Measurements from ENCODE around the gene PCBP3.
"Not testable (repeated sequence)": the region's sequence is repeated elsewhere in the genome, so short reads cannot be mapped to it uniquely, and the experiment has no call there.

Gene PCBP3

DNA sequence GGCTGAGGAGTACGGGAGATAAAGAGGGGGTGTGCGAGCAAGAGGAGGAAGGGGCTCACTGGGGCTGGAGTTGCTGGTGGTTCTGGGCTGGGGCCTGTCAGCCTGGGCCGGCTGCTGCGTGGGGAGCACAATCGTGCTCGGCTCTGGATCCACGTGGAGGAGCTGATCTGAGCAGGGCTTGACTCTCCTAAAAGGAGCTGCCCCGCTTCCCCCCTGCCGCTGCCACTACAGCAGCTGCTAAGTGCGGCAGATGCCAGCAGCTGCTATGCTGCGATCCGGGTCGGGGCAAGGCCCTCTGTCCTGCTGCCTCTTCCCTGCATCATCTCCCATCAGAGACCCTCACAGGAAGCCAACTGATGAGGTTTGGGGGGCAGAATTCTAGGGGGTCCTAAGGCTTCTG is 165.9 kb downstream of the PCBP3 start:
- no peak for DNase-seq (ENCODE audit: low spot score)

- DNase-seq (ENCODE audit: low spot score) = no peak
Observed at GRCh38 chr21:45811136-45811535, 167.6 kb downstream of the PCBP3 start.

DNA sequence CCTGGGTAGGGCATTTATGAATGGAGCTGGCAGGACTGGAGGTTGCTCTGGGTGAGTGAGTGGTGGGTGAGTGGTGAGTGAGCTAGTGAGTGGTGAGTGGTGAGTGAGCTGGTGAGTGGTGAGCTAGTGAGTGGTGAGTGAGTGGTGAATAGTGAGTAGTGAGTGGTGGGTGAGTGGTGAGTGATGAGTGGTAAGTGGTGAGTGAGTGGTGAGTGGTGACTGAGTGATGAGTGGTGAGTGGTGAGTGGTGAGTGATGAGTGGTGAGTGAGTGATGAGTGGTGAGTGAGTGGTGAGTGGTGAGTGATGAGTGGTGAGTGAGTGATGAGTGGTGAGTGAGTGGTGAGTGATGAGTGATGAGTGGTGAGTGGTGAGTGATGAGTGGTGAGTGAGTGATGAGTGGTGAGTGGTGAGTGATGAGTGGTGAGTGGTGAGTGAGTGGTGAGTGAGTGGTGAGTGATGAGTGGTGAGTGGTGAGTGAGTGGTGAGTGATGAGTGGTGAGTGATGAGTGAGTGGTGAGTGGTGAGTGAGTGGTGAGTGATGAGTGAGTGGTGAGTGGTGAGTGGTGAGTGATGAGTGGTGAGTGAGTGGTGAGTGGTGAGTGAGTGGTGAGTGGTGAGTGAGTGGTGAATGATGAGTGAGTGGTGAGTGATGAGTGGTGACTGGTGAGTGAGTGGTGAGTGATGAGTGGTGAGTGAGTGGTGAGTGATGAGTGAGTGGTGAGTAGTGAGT is 170.8 kb downstream of the PCBP3 start:
- DNase-seq (ENCODE audit: low spot score) = not testable (repeated sequence)

- DNase-seq (ENCODE audit: low spot score) = not testable (repeated sequence)
Observed at GRCh38 chr21:45815781-45816180, 172.3 kb downstream of the PCBP3 start.

GRCh38 chr21:45816794-45817193 is 173.3 kb downstream of the PCBP3 start:
- no peak for DNase-seq (ENCODE audit: low spot score)

DNA sequence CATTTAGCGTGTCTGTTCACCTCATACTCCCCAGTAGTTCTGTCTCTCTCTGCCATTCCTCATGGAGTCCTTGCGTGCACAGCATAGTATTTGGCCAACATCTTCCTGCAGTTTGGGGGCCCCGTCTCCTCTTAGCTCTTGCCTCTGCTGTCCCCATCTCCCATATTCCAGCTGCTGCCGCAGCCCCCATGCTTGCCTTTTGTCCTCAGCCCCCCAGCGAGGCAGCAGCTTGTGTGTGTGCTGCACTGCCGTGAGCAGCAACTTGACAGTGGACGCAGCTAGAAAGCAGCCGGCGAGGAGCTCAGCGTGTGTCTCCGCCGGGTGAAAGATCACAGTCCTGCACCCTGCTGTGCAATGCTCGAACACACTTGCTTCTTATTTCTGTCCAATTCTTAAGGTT is 173.8 kb downstream of the PCBP3 start:
- no peak for DNase-seq (ENCODE audit: low spot score)

GRCh38 chr21:45818276-45818903 is 174.9 kb downstream of the PCBP3 start:
- DNase-seq (ENCODE audit: low spot score) = peak; percentile 90

DNA sequence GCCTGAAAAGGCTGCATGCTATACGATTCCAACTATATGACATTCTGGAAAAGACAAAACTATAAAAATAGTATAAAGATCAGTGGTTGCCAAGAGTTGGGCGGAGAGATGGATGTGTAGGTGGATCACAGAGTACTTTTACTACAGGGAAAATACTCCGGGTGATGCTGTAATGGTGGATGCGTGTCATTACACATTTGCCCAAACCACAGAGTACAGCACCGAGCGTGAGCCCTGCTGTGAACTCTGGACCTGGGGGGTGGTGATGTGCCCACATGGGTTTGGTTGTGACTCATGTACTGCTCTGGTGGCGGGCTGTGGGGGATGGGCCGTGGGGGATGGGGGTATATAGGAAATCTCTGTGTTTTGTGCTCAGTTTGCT is 175.4 kb downstream of the PCBP3 start:
- DNase-seq (ENCODE audit: low spot score) = peak; percentile 93

DNA sequence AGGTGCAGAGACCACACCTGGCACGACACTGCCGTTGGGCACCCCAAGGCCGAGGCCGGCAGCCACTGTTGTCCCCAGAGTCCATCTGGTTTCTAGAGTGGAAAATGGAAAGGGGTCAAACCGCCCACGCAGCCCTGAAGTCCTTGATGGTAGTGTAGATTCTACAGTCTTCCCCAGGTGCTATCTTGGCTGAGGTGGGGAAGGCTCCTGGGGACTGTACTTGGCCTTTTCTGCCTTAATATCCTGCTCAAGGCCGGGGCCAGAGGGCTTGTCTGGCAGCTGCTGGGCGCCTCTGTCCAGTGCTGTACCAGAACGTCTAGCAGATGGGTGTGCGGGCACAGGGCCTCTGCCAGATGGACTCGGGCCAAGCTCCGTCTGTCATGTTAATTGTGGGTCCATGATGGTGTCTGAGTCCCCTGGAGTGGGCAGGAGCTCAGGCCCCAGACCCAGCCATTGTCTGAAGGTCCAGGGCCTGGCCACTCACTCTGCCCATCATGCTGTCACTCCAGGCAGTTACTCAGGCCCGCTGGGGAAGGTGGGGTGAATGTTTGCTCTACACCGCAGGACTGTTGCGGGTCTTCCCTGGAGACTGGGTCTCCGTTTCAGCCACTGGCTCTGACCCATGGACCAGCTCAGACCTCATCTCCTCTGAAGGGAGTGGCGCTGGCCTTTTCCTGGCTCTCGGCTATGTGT is 176.1 kb downstream of the PCBP3 start:
- DNase-seq (ENCODE audit: low spot score) = no peak

- DNase-seq (ENCODE audit: low spot score) = peak; percentile 84
Observed at GRCh38 chr21:45820171-45821091, 176.9 kb downstream of the PCBP3 start.

GRCh38 chr21:45821315-45821962 is 177.9 kb downstream of the PCBP3 start:
- DNase-seq (ENCODE audit: low spot score) = no peak

GRCh38 chr21:45821998-45822397 is 178.5 kb downstream of the PCBP3 start:
- DNase-seq (ENCODE audit: low spot score) = no peak

- no peak for DNase-seq (ENCODE audit: low spot score)
Observed at GRCh38 chr21:45822429-45823099, 179.0 kb downstream of the PCBP3 start.

DNA sequence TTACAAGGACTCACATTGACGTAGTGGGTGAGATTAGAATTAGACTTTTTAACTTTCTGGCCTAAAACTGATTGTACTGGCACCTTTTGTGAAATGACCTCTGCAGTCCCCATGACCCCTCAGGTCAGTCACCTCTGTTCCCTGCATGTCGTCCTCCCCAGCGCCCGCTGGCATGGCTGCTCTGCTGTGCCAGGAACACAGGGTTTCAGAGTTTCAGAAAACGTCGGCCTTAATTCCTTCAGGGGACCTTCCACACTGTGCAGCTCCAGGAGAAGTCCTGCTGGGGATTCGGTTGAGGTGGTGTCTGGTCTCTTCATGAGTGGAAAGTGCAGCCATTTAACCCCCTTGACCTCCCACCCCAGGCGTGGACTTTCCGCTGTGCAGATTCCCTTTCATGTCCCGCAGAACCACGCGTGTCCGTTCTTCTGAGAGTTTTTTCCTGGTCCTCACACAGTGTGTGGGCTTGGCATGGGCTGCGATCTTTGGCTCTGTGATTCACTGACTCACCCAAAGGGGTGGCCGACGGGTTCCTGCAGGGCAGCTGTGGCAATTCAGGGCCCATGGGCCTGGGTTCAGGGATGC is 179.7 kb downstream of the PCBP3 start:
- DNase-seq (ENCODE audit: low spot score) = no peak

GRCh38 chr21:45824546-45825215 is 181.2 kb downstream of the PCBP3 start:
- no peak for DNase-seq (ENCODE audit: low spot score)

- DNase-seq (ENCODE audit: low spot score) = no peak
Observed at GRCh38 chr21:45825219-45825618, 181.7 kb downstream of the PCBP3 start.

GRCh38 chr21:45826676-45827301 is 183.3 kb downstream of the PCBP3 start:
- DNase-seq (ENCODE audit: low spot score) = no peak

- no peak for DNase-seq (ENCODE audit: low spot score)
Observed at GRCh38 chr21:45827302-45827692, 183.8 kb downstream of the PCBP3 start.

DNA sequence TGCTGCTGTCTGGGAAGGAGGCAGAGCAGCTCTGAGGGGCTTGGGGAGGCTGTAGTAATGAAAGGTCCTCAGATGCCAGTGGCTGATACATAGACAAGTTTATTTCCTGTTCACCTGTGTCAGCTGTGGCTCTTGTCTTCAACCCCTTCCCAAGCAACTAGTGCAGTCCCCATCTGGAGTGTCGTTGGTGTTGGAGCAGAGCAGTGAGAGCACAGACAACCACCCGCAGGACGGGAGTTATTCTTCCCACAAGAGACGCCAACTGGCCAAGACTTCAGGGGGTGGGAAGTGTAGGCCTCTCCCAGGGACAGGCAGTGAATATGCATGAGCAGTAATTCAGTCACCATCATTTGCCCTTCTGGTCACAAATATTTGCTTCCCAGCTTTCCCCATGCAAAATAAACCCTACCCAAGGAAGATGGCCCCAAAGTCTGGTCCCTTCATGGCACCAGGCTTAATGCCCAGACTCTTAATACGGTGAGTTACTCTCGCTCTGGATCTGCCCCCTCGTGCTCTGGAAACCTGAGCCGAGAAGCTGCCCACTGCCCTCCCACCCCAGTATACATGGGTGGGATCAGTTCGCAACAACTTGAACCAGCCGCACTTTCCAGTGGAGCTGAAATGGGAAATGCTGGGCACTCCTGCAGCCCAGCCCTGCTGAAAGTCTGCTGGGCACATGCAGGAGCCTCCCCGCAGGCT is 184.5 kb downstream of the PCBP3 start:
- DNase-seq (ENCODE audit: low spot score) = no peak
